ENCODE measurements around the gene ZNF813.

DNA sequence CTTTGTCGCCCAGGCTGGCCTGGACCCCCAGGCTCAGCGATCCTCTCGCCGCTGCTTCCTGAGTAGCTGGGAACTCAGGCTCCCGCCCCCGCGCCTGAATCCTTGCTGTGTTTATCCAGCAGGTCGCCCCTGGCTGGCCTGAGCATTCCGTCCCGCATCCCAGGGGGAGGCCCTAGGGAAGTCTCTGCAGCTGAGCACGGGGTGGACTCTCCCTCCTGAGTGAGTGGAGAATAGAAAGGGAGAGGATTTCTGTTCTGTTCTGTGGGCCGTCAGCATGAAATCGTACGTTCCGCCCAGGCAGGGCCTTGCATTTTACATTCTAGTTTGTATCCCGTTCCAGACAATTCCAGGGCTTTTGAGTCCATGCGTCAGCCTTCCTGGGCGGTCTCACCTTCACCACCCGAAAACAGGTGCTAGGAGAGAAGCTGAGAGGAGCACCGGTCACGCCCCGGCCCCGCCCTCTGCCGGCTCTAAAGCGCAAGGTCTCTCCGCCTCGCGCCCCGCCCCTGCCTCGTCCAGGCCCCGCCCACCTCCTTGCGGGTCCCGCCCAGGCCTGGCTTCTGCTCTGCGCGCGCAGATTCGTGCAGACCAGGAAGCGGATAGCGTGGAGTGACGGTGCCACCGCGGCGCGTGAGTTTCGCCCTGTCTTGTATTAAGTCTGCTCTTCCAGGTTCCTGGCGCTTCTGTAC, 36.0 kb upstream of the ZNF813 start, which contains the start of gene ZNF761:
- TF ChIP-seq, protein P1, sequence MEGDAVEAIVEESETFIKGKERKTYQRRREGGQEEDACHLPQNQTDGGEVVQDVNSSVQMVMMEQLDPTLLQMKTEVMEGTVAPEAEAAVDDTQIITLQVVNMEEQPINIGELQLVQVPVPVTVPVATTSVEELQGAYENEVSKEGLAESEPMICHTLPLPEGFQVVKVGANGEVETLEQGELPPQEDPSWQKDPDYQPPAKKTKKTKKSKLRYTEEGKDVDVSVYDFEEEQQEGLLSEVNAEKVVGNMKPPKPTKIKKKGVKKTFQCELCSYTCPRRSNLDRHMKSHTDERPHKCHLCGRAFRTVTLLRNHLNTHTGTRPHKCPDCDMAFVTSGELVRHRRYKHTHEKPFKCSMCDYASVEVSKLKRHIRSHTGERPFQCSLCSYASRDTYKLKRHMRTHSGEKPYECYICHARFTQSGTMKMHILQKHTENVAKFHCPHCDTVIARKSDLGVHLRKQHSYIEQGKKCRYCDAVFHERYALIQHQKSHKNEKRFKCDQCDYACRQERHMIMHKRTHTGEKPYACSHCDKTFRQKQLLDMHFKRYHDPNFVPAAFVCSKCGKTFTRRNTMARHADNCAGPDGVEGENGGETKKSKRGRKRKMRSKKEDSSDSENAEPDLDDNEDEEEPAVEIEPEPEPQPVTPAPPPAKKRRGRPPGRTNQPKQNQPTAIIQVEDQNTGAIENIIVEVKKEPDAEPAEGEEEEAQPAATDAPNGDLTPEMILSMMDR (IDR thresholded peaks at IDR 0.05; ENCODE audit: insufficient read depth, low read length, poor library complexity, severe bottlenecking) = no peak
- no peak for TF ChIP-seq EZH2phosphoT487 (conservative IDR thresholded peaks at IDR 0.05; ENCODE audit: low read length)
